Fibroblast of the aortic adventitia (primary cell): ENCODE results near the gene SCAPER. TPM values are rescaled to one million over a fixed set of nuclear protein-coding genes. Genes with fewer than 3 reads are reported as not detected.
"Not testable (repeated sequence)": the region's sequence is repeated elsewhere in the genome, so short reads cannot be mapped to it uniquely, and the experiment has no call there.

ENCODE experiments used
- DNase-seq: peaks from one replicate; pipeline ENCODE4 v3.0.0-alpha.2; 2010; ENCODE audit warnings: low read depth
- H3K4me3 ChIP-seq: 2 replicates; pipeline ENCODE4 v1.5.1; 2011; ENCODE audit warnings: low read depth, mild to moderate bottlenecking, control low read depth, low read length, moderate library complexity
- CTCF ChIP-seq: IDR thresholded peaks from 2 replicates; pipeline ENCODE4 v1.5.1; 2011; ENCODE audit warnings: mild to moderate bottlenecking, low read length, control low read depth, inconsistent platforms; ENCODE audit not compliant: insufficient read depth
- total RNA-seq: library from RNA; depleted of rRNA; stranded (reverse); fragments of >200 nt; gene quantifications from 2 replicates; pipeline ENCODE4 v1.2.3, GENCODE V29; 2012; ENCODE audit warnings: low replicate concordance

The SCAPER gene
- total RNA-seq, 1 donor = 16.3 TPM

GRCh38 chr15:76432604-76433003 is 472.5 kb downstream of the SCAPER start:
- H3K4me3 ChIP-seq = no peak overlapping the region
- TF ChIP-seq CTCF = no peak
- DNase-seq = no peak

- no peak for DNase-seq
- TF ChIP-seq CTCF = no peak
- no peak overlapping the region for H3K4me3 ChIP-seq
Observed at GRCh38 chr15:76431971-76432370, 473.2 kb downstream of the SCAPER start.

GRCh38 chr15:76430711-76431110 is 474.4 kb downstream of the SCAPER start:
- H3K4me3 ChIP-seq = not testable (repeated sequence)

GRCh38 chr15:76429661-76430060 is 475.5 kb downstream of the SCAPER start:
- no peak overlapping the region for H3K4me3 ChIP-seq
- DNase-seq = no peak
- TF ChIP-seq CTCF = no peak

More at GRCh38 chr15:76430711-76431110, 474.4 kb downstream of the SCAPER start:
- DNase-seq = not testable (repeated sequence)

GRCh38 chr15:76426941-76427340 is 478.2 kb downstream of the SCAPER start:
- no peak for TF ChIP-seq CTCF
- H3K4me3 ChIP-seq = no peak overlapping the region

GRCh38 chr15:76418352-76419140 is 486.6 kb downstream of the SCAPER start:
- H3K4me3 ChIP-seq = no peak overlapping the region
- DNase-seq = no peak
- TF ChIP-seq CTCF = no peak

More at GRCh38 chr15:76426941-76427340, 478.2 kb downstream of the SCAPER start:
- no peak for DNase-seq

- no peak overlapping the region for H3K4me3 ChIP-seq
- DNase-seq = no peak
- no peak for TF ChIP-seq CTCF
Observed at GRCh38 chr15:76401285-76401684, 503.9 kb downstream of the SCAPER start.
